RWPE1 (cell line): ENCODE measurements around the gene INO80.

Experiments
- CTCF ChIA-PET: fragments of 350-600 bp; sonication (Branson Sonifier 250); formaldehyde crosslinking; extraction: SDS; loops from one replicate; lab custom pipeline; 2021; lab: Yijun Ruan, JAX
- POLR2A ChIA-PET: fragments of 400-600 bp; formaldehyde crosslinking; extraction: SDS; loops from one replicate; lab custom pipeline; 2020; ENCODE audit warnings: antibody characterized with exemption; ENCODE audit not compliant: low non-redundant PET; lab: Yijun Ruan, JAX
- DNase-seq: peaks from one replicate; pipeline ENCODE4 v3.0.0; 2012; ENCODE audit warnings: low spot score
- H3K27ac ChIP-seq: fragments of 450-650 bp; 2 replicates; pipeline ENCODE4 v1.5.1; 2017
- CTCF ChIP-seq: fragments of 450-650 bp; conservative IDR thresholded peaks from 2 replicates; pipeline ENCODE4 v1.5.1; 2017; ENCODE audit warnings: low read depth, mild to moderate bottlenecking

INO80 gene

GRCh38 chr15:40936234-40936708 lies 179.8 kb downstream of the INO80 start:
- DNase-seq: no peak
- CTCF ChIA-PET: no interaction called here
- TF ChIP-seq CTCF: no peak
- POLR2A ChIA-PET: no interaction called here
- no peak overlapping the region for H3K27ac ChIP-seq

- ChIA-PET POLR2A (no interaction called here), CTCF (no interaction called here)
- H3K27ac ChIP-seq: no peak overlapping the region
- no peak for TF ChIP-seq CTCF
- DNase-seq: no peak
These were observed 181.6 kb downstream of the INO80 start for GRCh38 chr15:40934457-40934856.

- no peak overlapping the region for H3K27ac ChIP-seq
- no peak for DNase-seq
- POLR2A ChIA-PET: no interaction called here
- CTCF ChIA-PET: no interaction called here
- no peak for TF ChIP-seq CTCF
These were observed 182.6 kb downstream of the INO80 start for GRCh38 chr15:40933517-40933902.

- no peak for TF ChIP-seq CTCF
- POLR2A ChIA-PET: no interaction called here
- H3K27ac ChIP-seq: no peak overlapping the region
- no peak for DNase-seq
- CTCF ChIA-PET: interaction anchor here (0.6 to 1.2 kb wide), 2 partner anchors 9 to 20 kb away, joined by 5 to 6 read pairs; no protein-coding TSS in a partner anchor
These were observed 183.2 kb downstream of the INO80 start for GRCh38 chr15:40932649-40933516.

GRCh38 chr15:40932156-40932555 lies 183.9 kb downstream of the INO80 start:
- DNase-seq: no peak
- ChIA-PET POLR2A (no interaction called here), CTCF (interaction anchor here (0.9 to 1.8 kb wide), 4 partner anchors 9 to 74 kb away, joined by 3 to 8 read pairs (median 4); no protein-coding TSS in a partner anchor)

More at GRCh38 chr15:40932156-40932555, 183.9 kb downstream of the INO80 start:
- no peak overlapping the region for H3K27ac ChIP-seq
- TF ChIP-seq CTCF: no peak
